ENCODE results near the gene RUFY4. TPM values are rescaled to one million over a fixed set of nuclear protein-coding genes. Genes with fewer than 3 reads are reported as not detected.

Gene RUFY4
- total RNA-seq, 1 experiment from 2014 or later: not detected

- H3K36me3 ChIP-seq (ENCODE audit: control insufficient read depth, insufficient read depth, low read length): no peaks in the 10 kb centered on the region
- H3K27ac ChIP-seq (ENCODE audit: low read length): no peak overlapping the region
- DNase-seq (ENCODE audit: low read depth, low spot score) (no peak), ATAC-seq (no peak)
- H3K4me1 ChIP-seq (ENCODE audit: control insufficient read depth, insufficient read depth, low read length): no peaks in the 10 kb centered on the region
- H3K4me3 ChIP-seq (ENCODE audit: low read depth in 2 of 2, low read length in 2 of 2): no peak overlapping the region
- TF ChIP-seq CTCF (IDR thresholded peaks at IDR 0.05) (peak; percentile 35), POLR2AphosphoS5 (IDR thresholded peaks at IDR 0.05; ENCODE audit: low read depth, low read length) (no peak), TCF7L2 (IDR thresholded peaks at IDR 0.05; ENCODE audit: low read depth, low read length) (no peak), REST (IDR thresholded peaks at IDR 0.05; ENCODE audit: insufficient read depth in 1 of 2, low read depth in 2 of 2, low read length in 1 of 2) (no peak), SIN3A (IDR thresholded peaks at IDR 0.05; ENCODE audit: borderline replicate concordance, insufficient read depth, low read depth, low read length) (no peak)
- H3K9me3 ChIP-seq (ENCODE audit: control insufficient read depth, insufficient read depth, low read depth, low read length): no peaks in the 10 kb centered on the region
- in situ Hi-C loops (cut with HindIII; ENCODE audit: low pct_unique_long_range_greater_than_20kb, low sequenced_read_pairs): no loop called here
- POLR2A ChIA-PET: no interaction called here
- CTCF ChIA-PET: no interaction called here
- intact Hi-C loops (cut with micrococcal nuclease; ENCODE audit: unreplicated experiment): no loop called here
- BruUV-seq (replicated peaks): no TSS peak
- H3K27me3 ChIP-seq (ENCODE audit: control insufficient read depth, insufficient read depth, low read length): peaks cover 2% of the 10 kb centered on the region
Observed at GRCh38 chr2:218093879-218094278, 24.8 kb downstream of the RUFY4 start.

GRCh38 chr2:218095853-218096252 lies 26.8 kb downstream of the RUFY4 start:
- ChIA-PET CTCF (no interaction called here), POLR2A (no interaction called here)
- TF ChIP-seq TCF7L2 (IDR thresholded peaks at IDR 0.05; ENCODE audit: low read depth, low read length) (no peak), SIN3A (IDR thresholded peaks at IDR 0.05; ENCODE audit: borderline replicate concordance, insufficient read depth, low read depth, low read length) (no peak), REST (IDR thresholded peaks at IDR 0.05; ENCODE audit: insufficient read depth in 1 of 2, low read depth in 2 of 2, low read length in 1 of 2) (no peak), POLR2AphosphoS5 (IDR thresholded peaks at IDR 0.05; ENCODE audit: low read depth, low read length) (no peak), CTCF (IDR thresholded peaks at IDR 0.05) (no peak)
- no peak for ATAC-seq
- no peak for DNase-seq (ENCODE audit: low read depth, low spot score)
- H3K27ac ChIP-seq (ENCODE audit: low read length): no peak overlapping the region
- no peaks in the 10 kb centered on the region for H3K9me3 ChIP-seq (ENCODE audit: control insufficient read depth, insufficient read depth, low read depth, low read length)
- no peaks in the 10 kb centered on the region for H3K4me1 ChIP-seq (ENCODE audit: control insufficient read depth, insufficient read depth, low read length)
- no TSS peak for BruUV-seq (replicated peaks)
- H3K27me3 ChIP-seq (ENCODE audit: control insufficient read depth, insufficient read depth, low read length): no peaks in the 10 kb centered on the region; the same call in 1 of the 2 replicates
- H3K4me3 ChIP-seq (ENCODE audit: low read depth in 2 of 2, low read length in 2 of 2): no peak overlapping the region
- H3K36me3 ChIP-seq (ENCODE audit: control insufficient read depth, insufficient read depth, low read length): no peaks in the 10 kb centered on the region
- in situ Hi-C loops (cut with HindIII; ENCODE audit: low pct_unique_long_range_greater_than_20kb, low sequenced_read_pairs) (no loop called here), intact Hi-C loops (cut with micrococcal nuclease; ENCODE audit: unreplicated experiment) (no loop called here)

Data from Panc1 (cell line).